Cerebellar cortex (tissue), 1 donor: Measurements from ENCODE around the gene DIP2C.
"Not testable (repeated sequence)": the region's sequence is repeated elsewhere in the genome, so short reads cannot be mapped to it uniquely, and the experiment has no call there.

Experiments used
- DNase-seq: peaks from one replicate; pipeline ENCODE4 v3.0.0-alpha.2; 2015; ENCODE audit warnings: low spot score

Gene DIP2C

DNA sequence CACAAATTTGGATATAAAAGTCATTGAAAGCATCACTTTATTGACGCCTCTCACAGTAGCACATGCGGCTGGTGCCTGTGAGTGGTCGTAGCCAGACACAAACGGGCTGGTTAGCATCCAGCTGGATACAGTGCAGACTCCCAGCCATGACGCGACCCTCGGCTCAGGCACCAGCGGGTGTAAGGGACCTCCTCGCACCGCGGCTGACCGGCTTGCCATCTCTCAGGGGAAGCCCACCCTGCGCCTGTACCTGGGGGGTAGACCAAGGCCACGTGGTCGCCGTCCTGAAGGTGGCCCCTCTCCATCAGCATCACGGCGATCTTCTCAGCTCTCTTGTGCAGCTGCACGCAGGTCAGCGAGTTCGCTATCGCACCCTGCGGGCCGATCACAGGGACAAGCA, 340.4 kb downstream of the DIP2C start:
- DNase-seq, result no peak

DNA sequence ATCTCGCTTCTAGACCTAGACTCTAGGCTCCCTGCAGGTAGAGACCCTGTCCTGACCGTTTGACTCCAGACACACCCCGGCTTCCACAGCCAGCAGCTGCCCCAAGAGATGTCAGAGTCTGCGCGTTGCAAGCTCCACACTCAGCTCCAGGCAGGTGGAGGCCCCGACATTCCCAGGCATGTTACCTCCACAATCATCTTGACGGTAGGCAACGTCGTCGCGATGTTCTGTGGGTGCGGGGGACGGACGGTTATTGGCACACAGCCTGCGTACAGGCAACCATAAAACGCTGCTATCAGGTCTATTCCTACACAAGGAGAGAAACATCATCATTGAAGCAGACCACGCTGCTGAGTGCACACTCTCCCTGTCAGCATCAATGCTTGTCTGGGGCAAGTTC, 341.0 kb downstream of the DIP2C start:
- DNase-seq, result no peak

DNA sequence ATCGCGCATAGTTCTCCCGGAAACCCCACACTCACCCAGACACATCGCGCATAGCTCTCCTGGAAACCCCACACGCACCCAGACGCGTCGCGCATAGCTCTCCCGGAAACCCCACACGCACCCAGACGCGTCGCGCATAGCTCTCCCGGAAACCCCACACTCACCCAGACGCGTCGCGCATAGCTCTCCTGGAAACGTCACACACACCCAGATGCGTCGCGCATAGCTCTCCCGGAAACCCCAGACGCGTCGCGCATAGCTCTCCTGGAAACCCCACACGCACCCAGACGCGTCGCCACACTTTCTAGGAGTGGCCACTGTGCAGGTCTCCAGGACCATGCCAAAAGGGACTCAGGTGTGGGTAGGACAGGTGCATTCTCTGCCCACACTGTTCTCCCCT, 341.7 kb downstream of the DIP2C start:
- not testable (repeated sequence) for DNase-seq

DNA sequence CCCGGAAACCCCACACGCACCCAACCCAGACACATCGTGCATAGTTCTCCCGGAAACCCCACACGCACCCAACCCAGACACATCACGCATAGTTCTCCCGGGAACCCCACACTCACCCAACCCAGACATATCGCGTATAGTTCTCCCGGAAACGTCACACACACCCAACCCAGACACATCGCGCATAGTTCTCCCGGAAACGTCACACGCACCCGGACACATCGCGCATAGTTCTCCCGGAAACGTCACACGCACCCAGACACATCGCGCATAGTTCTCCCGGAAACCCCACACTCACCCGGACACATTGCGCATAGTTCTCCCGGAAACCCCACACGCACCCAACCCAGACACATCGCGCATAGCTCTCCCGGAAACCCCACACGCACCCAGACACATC, 342.3 kb downstream of the DIP2C start:
- not testable (repeated sequence) for DNase-seq

DNA sequence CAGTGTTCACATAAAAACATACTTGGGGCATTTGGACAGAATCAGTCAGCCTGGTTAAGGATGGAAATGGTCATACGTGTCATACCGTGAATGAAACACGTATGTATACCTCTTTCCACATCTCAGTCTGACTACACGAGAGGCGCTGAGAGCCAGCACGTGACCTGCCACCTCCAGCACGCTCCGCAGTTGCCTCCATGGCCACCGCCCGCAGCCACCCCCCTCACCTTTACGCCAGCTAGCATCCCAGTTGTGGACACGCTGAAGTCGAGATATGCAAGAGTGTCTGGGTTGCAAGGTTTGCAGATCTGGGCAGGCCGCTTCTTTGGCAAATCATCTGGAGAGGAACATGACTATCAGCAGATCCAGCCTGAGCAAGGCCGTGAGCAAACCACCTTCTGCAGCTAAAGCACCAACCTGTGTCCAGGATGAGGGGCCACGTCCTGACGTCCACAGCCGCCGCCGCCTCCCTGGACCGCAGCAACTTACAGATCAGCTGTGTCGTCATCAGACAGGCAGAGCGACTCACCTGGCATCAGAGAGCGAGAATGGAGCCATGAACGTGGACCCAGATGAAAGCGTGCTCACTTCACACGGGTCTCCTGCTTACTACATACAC, 344.8 kb downstream of the DIP2C start:
- DNase-seq, result no peak

DNA sequence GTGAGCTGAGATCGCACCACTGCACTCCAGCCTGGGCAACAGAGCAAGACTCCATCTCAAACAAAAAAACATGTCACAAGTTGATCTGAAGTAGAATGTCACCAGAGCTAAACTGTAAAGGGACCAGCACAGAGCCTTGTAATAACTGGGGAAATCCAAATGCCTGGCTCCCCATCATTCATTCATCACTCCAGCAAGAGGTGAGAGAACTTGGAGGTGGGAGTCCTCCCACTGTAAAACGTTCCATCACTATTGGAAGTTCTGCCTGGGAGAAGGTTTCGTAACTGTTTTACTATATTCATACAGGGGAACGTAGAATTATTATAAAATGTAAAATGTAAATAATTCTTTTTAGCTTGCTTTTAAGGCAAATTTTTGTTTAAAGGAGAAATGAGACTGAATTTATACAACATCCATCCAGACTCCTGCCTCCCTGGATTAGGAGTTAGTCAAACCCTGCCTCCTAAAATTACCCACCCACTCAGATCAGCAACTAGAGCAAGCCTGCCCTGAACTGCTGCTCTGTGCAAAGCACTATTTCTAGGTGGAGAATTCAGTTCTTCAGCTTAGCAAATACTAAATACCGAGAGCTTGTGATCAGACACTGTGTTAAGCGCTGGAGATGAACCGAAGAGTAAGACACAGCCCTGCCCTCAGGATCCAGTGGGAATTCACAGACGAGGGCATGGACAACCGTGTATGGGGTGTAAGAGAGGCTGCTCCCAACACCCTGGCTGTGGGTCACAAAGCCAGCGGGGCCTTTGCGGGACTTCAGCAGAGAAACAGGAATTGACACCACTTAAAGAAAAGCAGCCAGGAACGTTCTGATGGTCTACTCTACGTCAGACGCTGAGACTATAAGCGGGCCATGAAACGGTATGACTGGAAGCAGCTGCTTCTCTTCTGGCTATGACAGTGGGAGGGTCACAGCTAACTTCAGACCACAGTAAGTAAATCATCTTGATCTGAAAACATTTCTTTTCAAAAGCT, 345.9 kb downstream of the DIP2C start:
- DNase-seq, result no peak

DNA sequence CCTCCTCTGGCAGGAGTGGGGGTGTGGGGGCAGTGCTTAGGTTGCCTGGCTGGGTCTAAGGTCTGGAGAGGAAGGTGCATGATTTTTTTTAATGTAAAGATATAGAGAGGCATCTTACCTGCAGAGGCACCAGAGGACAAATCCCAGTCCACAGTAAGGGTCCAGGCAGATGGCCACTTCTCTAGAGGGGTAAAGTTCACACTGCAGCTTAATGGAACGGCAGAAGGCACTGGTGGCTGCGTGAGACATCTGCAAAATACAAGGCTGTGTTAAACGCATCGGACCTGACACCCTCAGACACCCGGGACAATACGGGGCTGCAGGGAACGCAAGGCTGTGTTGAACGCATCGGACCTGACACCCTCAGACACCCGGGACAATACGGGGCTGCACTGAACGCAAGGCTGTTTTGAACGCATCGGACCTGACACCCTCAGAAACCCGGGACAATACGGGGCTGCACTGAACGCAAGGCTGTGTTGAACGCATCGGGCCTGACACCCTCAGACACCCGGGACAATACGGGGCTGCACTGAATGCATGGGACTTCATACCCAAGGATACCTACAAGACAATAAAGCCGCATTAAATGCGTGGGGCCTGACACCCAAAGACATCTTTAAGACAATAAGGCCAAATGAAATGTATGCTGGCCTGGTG, 348.3 kb downstream of the DIP2C start:
- no peak for DNase-seq

DNA sequence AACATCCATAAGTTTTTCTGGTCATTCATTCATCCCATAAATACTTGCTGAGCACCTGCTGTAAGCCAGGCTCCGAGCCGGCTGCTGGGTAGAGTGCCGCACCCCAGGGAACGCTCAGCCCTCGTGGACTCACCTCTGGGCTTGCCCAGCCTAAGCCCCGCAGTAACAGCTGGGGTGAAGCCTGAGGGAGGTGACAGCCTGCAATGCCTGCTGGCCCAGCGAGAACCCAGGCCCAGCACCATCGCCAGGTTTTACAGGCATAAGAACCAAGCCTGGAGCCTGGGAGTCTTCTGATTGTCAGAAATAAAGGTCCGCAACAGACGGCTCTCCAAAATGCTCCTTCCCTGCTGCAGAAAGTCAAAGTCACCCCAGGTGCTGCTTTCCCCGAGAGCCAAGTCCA, 348.8 kb downstream of the DIP2C start:
- no peak for DNase-seq

DNA sequence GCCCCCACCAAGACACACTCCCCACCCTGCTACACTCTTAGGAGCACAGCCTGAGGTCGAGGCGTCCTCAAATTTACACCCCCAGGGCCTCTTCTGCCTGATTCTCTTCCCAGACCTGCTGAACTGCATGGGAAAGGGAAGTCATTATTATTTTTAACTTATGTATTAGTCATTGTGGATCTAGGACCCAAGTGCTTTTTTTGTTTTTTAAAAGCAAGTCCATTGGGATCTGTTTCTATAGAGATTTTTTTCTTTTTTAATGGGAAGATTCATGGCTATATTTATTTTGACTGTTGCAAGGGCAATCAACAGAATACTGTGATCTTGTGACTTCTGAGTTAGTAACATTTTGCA, 350.5 kb downstream of the DIP2C start:
- no peak for DNase-seq

DNA sequence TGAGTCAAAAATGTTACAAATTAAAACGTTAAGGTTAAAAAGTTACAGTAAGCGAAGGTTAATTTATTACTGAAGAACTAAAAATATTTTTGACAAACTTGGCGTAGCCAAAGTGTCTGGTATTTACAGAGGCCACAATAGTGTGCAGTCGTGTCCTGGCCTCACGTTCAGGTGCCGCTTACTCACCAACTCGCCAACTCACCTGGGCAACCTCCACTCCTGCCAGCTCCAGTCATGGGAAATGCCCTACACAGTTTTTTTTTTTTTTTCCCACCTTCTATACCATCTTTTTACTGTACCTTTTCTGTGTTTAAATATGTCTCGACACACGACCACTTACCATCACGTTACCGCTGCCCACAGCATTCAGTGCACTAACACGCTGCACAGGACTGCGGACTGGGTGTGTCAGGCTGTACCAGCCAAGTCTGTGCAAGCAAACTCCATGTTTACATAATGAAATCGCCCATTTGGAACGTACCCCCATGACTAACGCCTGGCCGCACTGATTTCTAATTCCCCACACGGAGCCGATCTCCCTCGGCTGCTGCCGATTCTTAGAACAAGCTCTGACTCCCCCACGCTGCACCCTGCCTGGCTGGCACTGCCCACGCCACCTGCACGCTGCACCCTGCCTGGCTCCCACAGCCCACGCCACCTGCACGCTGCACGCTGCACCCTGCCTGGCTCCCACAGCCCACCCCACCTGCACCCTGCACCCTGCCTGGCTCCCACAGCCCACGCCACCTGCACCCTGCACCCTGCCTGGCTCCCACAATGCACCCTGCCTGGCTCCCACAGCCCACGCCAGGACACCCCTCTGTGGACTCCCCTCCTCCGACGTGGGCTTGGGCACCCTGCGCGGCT, 351.1 kb downstream of the DIP2C start:
- peak; percentile 23 for DNase-seq

DNA sequence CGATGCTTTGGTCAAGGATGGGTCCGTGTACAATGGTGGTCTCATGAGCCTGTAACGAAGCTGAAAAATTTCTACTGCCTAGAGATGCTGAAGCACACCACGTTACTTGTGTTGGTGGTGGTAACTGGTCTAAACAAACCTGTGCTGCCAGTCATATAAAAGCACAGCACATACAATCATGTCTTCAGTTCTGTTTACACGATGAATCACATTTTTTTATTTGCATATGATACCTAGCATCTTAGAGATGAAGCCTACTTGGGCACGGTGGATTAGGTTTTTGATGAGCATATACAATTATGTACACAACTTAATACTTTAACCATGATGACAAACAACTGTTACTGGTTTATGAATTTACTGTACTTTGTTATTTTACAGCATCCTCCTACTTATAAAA, 353.2 kb downstream of the DIP2C start:
- DNase-seq, result no peak

DNA sequence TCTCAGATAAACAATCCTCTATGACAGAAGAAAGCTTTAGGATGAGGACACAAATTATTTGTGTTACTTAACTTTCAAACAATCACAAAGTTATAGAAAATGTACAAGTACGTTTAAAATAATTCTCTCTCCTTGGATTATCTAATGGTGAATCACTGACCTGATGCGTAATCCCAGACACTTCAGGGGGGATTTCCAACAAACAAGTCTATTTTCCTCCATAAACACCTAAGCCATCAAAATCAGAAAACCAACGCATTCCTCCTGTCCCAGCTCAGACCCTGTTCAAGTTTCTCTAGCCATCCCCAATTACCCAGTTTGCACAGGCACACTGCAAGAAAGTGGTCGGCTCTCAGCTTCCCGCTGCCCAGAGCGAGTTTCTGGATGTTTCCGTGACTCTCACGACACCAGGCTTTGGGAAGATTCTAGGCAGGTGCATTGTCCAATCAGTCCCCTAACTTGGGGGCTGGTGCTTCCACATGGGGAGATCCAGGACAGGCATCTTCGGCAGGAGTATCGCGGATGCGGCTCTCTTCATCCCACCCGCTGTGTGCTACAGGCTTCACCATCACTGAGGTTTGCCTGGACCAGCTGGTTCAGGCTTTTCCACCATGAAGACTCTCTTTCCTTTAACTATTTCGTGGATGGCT, 354.2 kb downstream of the DIP2C start:
- no peak for DNase-seq

DNA sequence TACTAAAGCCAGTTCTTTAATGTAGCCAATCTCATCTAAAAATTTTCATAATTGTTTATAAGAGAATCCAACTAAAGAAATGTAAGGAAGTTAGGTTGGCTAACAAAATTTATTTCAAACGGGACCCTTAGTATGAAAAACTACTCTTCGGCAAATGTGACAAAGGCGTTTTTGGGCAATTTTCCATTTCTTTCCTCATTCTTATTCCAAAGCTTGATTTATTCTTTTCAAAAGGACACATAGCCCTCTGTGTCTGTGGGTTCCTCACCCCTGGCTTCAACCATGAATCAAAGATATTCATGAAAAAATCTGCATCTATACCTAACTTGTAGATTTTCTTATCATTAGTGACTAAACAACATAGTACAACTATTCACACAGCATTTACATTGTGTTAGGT, 358.3 kb downstream of the DIP2C start:
- DNase-seq, result no peak

DNA sequence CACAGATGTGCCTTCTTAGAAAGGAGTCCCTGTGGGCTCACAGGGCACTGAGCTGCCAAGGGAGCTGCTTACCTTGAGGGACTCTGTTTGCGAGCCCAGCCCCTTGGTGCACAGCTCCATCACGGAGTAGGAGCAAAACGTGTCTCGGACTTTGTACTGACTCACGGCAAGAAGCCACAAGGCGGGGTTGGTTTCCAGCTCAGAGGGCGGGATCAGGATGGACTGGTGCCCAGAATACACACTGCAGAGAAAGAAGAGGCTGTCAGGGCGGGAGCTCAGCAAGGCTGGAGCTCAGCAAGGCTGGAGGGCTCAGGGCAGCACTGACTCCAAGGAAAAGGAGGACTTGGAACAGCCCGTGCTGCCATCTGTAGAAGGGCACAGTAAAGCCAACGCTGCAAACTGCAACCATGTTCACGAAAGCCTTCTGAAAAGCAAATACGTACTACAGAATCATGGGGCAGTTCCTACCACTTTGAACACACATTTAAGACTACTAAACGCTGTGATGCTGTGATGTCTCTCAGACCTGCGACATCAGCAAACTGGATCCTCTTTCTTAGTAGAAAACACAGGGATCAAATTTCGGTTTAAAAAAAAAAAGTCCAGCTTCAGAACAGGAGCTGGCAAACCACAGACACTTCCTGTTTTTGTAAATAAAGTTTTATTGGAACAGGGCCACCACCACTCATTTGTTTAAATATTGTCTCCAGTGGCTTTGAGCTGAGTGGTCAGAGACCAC, 359.9 kb downstream of the DIP2C start:
- peak; percentile 94 for DNase-seq

DNA sequence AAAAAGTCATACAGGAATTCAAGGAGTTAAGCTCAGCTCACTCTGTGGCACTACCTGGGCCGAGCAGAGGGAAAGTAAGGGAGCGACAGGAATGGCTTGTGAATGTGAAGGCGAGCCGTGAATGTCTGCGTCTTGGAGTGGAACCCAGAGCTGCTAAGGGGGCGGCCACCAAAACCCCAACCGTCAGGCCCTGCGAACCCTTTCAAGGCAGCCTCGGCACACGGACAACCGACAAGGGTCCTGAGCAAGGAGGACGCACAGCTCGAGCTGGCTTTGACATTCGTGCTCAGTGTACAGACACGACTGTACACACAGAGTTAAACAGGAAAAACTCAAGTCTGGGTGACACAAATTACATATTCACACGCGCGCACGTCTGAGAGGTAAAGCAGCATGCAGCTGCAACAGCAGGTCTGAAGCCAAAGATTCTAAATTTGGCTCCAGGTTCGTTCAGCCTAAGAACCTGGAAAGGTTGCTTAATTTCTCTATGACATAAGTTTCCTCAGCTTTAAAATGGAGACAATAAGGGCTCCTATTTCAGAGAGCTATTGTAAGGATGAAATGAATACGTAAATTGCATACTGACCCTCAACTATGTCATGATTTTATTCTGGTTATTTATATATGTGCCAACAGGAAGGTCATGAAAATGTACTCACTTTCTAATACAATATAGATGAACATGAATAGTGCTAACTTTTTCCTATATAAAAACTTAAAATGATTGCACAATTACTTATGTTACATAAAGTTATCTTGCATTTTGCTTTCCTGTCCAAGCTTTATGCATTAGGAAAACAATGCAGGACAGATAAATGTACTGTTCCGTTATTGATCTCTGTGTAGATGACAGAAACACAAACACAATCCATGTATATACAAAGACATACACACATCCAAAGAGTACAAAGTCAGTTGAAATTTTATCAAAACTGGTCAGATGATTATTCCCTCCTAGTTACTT, 361.3 kb downstream of the DIP2C start:
- DNase-seq, result no peak

DNA sequence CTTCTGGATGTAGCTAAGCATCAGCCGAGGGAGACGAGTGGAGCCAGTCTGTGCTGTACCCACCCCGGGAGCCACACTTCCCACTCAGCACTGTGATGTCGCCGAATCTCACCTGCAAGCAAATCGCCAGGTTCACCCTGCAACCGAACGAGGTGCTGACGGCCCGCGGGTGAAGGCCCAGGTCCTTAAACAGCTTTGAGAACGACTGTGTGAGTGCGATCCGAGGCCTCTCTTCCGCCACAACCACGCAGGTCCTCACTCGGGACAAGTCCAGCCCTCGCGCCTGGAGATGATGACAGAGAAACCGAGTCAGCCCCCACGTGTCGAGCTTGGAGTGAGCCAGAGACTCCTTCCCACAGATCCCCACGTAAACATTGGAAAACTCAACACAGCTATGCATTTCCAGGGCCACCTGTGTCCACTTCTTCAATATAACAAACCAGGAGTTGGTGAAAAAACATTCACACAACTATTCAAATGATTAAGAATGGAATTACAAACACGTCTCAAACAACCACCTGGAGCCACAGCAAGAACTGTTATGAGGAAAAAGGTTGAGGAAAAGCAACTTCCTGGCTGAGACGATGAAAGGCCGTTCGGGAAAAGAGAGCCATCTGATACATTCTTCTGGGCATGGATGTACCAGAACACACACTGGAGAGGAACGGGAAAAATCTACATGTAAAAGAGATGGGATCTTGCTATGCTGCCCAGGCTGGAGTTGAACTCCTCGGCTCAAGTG, 362.4 kb downstream of the DIP2C start:
- no peak for DNase-seq

DNA sequence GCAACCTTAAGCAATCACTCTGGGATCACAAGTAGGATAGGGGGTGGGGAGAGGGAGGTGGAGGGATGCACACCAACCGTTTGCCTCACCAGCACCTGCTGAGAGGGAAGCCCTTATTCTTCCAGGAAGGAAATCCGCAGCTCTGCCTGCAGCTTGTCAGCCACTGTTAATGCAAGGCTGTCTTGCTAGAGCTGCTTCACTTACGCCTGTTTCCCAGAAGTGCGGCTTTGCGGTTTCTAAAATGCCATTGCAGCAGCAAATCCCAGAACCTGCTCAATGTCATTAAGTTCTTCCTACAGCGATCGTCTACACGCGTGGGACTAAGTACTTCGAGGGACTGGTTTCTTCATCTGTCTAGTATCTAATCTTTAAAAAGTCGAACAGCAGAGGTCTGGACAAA, 363.1 kb downstream of the DIP2C start:
- no peak for DNase-seq

DNA sequence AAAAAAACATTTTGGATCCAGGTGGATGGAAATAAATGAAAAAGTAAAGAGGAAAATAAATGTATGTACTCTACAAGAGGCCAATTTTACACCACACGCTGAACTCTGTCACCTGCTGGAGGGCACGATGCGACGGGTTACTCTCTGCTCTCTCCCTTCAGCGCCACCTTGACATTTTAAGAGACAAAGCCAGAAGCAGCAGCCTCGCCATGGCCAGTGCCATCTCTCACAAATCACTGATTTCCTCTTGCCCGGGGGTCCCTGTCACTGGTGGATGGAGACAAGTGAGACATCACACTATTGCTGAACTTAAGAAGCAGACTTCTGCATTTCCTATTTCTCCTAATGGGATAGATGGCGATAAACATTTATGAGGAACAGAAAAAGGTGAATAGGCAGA, 364.2 kb downstream of the DIP2C start:
- no peak for DNase-seq

DNA sequence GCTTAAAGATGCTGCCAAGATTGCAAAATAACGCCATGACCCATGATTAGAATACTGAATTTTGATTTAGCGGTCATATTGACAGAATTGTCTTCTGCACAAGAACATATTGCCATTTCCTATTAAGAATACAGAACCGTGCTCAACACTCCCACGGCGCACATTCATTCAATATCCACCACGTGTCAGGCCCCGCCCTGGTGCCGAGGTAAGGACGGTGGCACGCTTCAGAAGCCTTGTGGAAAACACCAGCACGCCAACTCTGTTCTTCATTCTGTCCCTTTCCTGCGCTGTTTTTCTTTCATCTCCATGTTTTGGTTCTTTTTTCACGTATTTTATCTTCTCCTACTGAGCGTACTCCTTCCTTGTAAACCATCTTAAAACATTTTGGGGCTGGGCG, 364.9 kb downstream of the DIP2C start:
- no peak for DNase-seq
